GM21526 (cell line): ENCODE measurements around the gene CRYZ.

Experiments used
- ATAC-seq: cut with Tn5 transposase; IDR thresholded peaks from one replicate; pipeline ENCODE4 v1.9.1; 2021; ENCODE audit warnings: moderate library complexity; ENCODE audit not compliant: unreplicated experiment, low FRiP score

CRYZ gene

DNA sequence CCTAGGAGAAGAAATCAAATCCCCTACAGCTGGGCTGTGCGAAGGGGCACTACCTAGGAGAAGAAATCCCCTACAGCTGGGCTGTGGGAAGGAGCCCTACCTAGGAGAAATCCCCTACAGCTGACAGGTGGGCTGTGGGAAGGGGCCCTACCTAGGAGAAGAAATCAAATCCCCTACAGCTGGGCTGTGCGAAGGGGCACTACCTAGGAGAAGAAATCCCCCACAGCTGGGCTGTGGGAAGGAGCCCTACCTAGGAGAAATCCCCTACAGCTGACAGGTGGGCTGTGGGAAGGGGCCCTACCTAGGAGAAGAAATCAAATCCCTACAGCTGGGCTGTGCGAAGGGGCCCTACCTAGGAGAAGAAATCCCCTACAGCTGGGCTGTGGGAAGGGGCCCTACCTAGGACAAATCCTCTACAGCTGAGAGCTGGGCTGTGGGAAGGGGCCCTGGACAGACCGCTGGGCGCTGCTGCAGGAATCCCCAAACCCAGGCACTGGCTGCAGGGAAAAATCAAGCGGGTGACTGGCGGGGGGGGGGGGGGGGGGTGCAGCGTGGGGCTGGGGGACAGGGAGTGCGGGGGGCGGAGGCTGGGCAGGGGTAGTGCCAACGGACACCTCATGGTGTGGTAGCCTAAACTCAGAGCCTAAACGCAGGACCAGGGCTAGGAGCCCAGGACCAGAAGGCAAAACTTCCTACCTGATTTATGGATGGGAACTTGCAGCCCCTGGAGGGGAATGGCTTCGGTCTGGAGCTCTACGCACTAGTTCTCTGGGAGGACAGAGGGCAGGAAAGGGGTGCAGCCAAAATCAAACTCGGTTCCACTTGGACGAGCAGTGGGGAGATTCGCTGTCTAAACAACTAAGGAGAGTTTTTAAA, 541 bp downstream of the CRYZ start:
- peak; percentile 20 for ATAC-seq

DNA sequence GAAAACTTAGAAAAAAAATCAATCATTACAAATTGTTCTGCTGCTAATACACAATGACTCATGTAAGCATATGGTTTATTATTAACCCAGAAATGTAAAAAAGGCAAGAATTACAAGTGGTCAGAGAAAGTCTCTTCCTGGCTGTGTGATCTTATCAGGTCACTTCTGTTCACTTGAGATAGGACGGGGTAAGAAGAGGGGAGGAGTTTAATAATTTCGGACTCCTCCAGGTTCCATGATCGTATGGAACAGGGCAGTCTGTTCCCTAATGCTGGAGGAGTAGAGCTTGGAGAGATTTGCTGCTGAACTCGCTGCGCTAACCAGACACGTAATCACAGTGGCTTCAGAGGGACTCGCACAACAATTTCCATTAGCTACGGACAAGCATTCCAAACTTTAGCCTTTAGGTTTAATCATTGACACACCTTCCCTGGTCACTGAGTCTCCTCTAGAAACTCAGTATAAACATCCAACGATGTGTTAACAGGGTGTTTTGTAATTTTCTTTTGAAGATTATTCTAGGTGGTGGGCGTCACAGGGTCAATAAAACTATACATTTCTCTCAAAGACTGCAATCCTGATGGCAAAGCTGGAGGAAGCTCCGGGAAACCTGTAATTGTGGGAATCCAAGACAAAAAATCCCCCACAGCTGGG, 1.3 kb downstream of the CRYZ start:
- no peak for ATAC-seq

DNA sequence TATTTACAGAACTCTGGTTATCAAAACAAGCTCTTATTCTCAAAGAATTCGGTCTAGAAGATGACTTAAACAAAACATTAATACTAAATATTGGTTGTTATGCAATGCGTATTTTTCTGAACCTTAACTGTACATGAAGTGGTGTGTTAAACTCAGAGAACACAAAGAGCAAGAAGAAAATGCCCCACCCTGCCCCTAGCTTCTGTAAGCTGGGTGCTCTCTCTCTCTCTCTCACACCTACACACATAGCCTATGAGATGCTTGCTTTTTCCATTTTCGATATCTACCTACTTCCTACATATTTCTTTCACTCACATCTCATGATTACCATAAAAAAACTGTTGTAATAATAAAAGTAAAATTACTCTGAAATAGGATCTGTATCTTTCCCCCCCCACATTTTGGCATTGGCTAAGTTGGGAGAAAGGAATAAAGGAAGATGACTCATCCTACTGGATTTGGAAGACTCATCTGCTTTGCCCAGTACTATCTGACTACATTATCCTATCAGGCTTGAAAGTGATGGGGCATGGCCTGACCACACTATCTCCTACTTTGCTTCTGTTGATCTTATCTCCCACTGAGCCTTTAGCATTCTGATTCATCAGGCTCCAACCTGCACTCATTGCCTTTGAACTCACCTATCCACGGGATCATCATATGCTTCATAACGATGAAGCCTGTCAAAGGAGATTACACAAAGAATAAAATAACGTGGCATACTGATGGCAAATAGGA, 2.9 kb downstream of the CRYZ start:
- ATAC-seq = no peak

DNA sequence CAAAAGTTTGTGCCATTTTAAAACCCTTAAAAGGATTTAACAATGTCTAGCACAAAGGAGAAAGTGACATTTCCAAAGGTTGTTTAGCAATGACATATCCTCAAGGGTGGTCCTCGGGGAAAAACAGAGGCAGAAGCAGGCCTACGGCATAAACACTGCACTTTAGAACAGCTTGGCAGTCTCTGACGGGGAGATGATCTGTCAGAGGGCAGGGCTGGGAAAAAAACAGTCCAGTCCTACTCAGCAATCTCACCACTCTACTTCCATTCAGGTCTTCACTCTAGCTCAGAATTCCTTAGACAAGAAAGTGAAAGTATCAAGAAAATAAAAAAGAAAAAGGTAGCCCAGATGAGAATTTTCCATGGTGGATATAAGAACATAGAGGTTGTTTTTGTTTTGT, 4.1 kb downstream of the CRYZ start:
- ATAC-seq = no peak

DNA sequence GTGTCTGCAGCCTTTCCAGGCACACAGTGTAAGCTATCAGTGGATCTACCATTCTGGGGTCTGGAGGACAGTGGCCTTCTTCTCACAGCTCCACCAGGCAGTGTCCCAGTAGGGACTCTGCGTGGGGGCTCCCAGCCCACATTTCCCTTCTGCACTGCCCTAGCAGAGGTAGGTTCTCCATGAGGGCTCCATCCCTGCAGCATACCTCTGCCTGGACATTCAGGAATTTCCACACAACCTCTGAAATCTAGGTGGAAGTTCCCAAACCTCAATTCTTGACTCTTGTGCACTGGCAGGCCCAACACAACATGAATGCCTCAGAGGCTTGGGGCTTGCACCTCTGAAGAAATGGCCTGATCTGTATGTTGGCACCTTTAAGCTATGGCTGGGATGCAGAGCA, 6.8 kb downstream of the CRYZ start:
- ATAC-seq = no peak

DNA sequence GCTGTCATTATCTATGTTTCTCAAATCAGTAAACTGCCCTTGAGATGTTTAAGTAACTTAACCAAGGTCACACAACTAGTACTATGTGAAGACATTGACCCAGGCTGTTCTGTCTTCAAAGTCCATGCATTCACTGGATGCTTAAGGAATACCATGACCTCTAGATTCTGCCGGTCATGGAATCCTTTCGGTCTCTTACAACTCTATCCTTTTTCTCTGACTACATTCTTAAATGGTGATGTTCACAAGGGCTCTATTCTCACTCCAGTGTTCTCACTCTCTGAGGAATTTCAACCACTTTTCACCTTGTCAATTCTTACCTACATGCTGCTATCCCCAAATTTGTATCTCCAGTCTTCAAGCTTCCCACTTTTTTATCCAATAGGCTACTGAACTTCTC, 15.2 kb downstream of the CRYZ start:
- ATAC-seq = no peak

DNA sequence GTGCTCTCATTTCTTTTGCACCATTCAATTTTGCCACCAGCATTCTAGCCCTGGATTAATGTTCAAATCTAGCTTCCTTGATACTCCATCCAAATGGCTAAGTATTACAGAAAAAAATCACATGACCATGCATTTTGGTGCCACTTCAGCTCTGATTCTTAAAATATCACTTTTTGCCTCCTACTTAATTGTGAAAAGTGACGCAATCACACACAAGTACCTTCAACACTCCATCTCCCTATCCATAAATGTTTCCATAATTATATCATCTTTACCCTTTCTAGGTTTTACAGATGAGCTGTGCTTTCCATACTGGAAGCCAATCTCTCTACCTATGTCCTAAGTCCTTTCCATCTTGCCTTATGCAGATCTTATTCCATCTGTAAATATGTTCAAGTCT, 16.0 kb downstream of the CRYZ start:
- no peak for ATAC-seq

DNA sequence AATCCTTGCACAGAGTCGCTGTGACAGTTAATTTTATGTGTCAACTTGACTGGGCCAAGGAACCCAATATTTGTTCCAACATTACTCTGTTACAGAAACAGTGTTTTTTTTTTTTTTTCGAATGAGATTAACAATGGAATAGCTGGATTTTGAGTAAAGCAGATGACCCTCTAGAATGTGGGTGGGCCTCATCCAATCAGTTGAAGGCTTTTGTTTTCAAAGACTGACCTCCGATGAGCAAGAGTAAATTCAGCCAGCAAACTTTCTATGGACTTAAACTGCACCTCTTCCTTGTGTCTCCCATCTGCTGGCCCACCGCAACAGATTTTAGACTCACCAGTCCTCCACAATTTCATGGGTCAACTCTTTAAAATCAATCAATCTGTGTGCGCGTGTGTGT, 17.0 kb downstream of the CRYZ start:
- no peak for ATAC-seq

DNA sequence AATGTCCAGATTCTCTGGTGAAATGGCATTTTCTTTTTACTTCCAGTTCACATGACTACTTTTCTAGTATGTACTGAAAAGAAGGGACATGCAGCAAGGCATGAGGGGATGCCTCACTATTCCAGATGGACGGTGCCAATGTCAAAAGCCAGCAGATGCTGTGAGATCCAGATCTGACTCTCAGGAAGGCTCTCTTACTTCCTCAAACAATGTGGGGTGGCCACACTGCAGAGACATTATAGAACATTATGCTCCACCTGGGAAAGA, 17.7 kb downstream of the CRYZ start:
- no peak for ATAC-seq

DNA sequence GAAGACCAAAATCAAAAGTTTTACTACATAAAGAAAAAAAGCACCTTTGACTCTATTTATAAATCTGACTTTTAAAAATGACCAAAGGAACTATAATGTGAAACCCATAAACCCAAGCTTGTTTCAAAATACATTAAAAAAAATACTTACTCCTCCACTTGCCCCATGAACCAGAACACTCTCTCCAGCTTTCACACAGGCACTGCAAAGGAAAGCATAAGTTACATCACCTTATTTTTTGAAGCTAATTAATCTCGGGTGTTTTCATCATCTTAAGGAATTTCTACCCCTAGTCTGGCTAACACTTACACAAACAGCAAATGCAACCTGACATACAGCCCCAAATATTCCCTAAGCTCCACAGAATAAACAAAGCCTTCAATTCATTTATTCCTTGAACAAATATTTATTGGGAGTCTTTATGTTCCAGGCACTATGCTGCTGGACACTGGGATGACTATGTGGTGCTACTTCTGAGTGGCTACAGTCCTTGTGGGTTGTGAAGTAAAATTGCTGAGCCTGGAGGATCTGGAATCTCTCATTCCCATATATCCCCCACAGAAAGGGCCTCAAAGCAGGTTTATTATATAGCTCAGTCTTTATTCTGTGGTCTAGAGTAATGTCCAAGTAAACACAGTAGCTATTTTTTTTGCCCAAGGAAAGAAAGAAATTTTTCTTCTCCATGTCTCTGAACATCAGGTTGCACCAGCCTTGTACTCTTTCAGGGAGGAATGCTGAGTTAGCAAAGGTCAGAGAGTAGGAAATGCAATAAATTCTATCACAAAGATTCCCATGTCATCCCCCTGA, 18.2 kb downstream of the CRYZ start:
- peak; percentile 78 for ATAC-seq

DNA sequence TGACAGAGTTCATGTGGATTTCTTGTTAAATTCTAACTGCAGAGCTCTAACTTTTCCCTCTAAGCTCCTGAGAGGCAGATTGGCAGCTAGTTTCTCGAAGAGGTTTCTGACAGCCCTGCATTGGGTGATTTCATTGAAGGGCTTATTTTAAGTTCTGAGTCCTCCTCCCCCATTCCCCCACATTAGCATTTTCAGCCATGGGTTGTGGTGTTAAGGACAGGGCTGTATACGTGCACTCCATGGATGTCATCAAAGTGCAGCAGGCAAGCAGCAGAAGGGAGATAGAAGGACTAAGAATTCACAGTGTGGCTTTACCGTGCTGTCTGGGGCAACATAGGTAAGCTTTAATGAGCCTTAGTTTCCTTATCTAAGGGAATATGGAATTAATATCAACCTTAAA, 19.0 kb downstream of the CRYZ start:
- no peak for ATAC-seq

DNA sequence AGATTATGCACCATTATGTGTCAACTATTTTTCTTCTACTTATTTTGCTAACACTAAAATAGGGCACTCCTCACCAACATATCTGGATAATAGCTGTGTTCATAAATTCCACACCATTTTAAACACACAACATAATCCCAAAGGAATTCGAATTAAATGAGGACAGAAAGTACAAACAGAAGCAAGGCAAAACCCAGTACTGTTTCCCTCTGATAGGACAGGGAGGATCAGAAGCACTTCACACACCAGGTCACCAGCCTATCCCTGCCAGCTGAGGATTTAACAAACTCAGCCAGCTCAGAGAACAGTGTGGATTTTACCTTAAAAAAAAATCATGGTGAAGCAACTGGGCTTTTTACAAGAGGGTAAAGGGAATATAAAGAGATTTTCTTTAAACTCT, 20.0 kb downstream of the CRYZ start:
- ATAC-seq = no peak

DNA sequence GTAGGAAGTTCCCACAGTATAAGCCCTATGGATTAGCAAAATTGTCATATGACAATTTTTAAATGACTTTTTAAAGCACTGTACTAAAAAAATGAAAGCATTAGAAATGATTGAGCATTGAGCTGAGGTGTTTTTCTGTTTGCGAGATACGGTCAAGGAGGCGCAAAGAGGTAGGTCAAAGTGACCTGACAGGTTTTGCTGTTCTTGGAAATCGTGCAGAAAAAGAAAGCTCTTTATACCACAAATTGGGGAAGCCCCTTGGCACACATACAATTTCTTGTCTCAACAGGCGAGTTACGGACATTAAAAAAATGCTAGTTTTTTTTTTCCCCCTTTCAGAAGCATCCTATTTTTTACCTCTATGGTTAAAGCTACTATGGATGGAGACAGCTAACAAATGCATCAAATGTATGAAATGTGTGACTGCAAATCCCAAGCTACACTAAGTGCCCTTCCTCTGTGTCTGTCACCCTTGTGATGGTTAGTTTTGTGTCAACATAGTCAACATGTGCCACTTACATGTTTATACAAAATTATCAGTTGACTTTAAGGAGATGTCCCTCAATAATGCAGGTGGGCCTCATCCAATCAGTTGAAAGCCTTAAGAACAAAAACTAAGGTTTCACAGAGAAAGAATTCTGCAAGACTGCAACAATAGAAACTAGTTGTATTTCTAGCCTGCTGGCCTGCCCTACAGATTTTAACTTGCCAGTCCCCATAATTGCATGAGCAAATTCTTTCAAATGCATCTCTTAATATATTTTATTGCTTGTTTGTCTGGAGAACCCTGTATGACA, 29.3 kb downstream of the CRYZ start:
- ATAC-seq = no peak

DNA sequence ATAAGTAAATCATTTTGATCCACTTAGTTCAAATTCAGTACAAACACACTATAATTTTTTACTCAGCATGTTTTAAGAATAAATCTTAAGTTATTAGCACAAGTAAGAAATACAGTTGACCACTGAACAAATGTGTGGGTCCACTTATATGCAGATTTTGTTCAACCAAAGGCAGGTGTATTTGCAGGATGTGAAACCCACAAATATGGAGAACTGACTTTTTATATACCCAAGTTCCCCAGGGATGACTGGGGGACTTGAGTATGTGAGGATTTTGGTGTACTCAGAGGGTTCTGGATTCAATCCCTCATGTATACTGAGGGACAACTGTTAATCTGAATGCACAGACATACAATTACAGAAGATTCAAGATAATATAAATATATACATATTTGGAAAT, 33.5 kb downstream of the CRYZ start:
- no peak for ATAC-seq

DNA sequence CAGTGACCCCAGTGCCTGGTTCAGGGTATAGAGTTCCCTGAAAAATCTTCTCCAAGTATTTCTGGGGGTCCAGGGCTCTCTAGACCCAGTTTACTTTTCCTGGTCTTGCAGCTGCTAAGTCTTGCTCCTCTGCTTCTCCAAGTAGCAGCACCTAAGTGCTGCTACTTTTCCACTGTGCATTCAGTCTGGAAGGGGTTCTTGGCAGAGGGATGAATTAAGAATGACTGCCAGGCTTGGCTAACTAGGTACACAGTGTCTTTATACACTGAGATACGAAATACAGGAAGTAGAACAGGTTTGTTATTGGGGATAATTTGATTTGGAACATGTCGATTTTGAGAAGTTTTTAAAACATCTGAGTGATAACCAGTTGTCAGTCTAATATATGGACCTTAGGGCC, 35.0 kb downstream of the CRYZ start:
- ATAC-seq = no peak

DNA sequence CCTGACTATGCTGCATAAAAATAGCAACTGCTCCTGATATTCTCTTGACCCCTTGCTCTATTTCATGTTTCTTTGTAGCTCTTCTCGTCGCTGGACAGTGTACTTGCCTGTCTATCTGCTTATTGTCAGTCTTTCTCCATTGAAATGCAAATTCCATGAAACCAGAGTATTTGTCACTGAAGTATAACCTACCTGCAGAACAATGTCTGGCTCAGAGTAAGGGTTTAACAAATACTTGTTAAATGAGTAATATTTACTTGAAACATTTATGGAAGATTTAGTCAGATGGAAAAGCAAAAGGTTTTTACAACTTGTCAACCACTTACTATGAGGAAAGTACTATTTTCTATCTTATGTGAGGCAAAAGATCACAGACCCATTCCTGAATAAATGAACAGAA, 39.4 kb downstream of the CRYZ start:
- no peak for ATAC-seq

DNA sequence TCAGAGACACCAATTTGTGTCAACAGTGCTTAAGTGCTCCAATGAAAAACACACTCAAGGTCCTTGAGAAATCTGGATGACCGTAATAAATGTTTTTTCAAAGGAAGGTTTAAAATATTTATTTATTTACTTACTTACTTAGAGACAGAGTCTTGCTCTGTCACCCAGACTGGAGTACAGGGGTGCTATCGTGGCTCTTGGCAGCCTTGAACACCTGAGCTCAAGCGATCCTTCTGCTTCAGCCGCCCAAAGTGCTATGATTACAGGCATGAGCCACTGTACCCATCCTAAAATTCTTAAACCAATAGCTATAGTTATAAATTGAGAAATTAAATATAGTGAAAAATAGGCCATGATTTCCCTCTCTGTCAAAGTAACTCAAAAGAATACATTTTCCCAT, 41.9 kb downstream of the CRYZ start:
- no peak for ATAC-seq

DNA sequence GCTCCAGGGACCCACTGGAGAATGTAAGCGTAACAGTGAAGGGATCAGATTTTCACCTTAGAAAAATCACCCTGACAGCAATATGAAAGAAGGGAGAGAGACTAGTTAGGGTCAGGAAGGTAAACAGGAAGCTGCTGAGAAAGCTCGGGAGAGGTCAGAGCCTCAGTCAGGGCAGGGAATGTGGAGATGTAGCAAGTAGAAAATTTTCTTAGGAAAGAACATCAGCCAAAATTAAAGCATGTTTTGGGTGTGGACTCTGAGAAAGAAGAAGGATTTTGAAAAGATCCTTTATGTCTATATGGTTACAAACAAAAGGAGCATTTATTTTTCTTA, 42.5 kb downstream of the CRYZ start:
- peak; percentile 19 for ATAC-seq

DNA sequence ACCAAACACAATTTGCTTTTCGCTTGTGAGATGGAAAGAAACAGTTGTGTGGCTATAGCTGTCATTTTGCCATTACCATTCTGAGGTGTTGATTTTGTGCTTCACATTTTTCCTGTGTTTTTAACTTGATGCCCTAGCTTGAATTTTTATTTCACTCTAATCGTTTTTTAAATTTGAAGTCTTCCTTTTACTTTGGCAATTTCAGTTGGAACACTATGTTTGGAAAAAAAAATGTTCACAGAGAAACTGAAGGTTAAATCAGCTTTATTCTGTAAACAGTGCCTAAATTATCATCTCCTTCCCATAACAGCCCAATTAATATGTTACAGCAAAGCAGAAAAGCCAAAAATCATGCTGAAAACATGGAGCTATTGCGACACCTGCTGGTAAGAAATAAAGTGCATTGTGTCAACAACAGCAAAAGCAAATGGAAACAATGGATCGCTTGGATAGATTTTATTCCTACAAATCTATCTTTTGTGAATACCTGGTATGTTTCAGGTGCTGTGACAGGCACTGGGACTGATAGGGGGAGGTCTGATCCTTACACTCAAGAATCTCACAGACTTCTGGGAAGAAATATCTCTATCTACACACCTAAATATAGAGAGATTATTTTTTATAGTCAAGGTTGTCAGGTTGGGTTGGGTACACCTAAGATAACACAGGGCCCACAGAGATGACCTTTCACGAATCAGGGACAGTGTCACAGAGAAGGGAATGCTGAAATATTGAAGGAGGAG, 43.1 kb downstream of the CRYZ start:
- ATAC-seq = peak; percentile 74

DNA sequence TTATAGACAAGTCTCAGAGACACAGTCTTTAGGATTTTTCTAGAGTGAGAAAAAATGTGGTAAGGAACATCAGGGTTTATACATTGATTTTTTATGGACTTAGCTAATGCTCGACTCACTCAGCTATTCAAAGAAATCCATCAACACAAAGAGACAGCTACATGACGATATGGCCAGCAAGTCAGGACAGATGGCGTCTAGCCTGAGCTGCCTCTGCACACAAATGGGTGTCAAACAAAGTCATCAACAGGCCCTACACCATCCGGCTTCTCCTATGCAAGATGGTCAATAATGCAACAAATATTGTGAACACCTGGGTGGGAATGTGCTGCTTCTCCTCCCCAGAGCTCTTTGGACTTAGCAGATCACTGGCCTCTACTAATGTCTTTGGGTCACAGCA, 45.9 kb downstream of the CRYZ start:
- no peak for ATAC-seq
